Measurements from ENCODE around the gene MACROD2.

Gene MACROD2

DNA sequence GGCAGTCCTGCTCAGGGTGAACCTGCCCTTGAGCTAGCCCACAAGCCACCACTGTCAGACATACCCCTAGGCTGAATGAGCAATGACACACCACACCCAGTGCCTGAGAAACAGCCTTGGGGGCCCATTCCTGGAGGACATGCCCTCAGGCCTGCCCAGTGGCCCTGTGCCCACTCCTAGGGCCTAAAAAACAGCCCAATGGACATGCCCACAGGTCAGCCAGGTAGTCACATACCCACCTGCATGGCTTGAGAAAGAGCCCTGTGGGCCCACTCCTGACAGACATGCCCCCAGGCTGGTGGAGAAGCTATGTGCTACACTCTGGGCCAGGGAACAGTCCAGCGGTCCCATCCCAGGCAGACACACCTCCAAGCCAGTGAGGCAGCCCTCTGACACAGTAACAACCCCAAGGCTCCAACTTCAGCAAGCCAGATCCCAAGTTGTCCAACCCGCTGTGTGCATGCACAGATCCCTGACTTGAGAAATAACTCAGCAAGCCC, 2086.8 kb downstream of the MACROD2 start:
- TF ChIP-seq, protein P1, sequence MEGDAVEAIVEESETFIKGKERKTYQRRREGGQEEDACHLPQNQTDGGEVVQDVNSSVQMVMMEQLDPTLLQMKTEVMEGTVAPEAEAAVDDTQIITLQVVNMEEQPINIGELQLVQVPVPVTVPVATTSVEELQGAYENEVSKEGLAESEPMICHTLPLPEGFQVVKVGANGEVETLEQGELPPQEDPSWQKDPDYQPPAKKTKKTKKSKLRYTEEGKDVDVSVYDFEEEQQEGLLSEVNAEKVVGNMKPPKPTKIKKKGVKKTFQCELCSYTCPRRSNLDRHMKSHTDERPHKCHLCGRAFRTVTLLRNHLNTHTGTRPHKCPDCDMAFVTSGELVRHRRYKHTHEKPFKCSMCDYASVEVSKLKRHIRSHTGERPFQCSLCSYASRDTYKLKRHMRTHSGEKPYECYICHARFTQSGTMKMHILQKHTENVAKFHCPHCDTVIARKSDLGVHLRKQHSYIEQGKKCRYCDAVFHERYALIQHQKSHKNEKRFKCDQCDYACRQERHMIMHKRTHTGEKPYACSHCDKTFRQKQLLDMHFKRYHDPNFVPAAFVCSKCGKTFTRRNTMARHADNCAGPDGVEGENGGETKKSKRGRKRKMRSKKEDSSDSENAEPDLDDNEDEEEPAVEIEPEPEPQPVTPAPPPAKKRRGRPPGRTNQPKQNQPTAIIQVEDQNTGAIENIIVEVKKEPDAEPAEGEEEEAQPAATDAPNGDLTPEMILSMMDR (IDR thresholded peaks at IDR 0.05; ENCODE audit: insufficient read depth, missing control alignments), result no peak

DNA sequence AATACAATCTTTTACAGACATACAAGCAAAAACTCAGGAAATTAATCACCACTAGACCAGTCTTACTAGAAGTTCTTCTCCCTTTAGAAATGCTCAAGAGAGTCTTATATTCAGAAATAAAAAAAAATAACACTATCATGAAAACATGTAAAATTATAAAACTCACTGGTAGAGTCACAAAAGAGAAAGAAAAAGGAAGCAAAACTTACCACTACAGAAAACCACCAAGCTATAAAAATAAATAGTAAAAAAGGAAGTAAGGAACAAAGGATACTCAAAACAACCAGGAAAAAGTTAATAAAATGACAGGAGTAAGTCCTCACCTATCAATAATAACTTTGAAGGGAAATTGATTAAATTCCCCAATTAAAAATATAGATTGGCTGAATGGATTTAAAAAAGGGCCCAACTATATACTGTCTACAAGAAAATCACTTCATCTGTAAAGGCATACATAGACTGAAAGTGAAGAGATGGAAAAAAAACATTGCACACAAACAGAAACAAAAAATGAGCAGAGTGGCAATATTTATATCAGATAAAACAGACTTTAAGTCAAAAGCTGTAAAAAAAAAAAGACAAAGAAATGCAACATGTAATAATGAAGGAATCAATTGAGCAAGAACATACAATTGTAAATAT, 2088.4 kb downstream of the MACROD2 start:
- FAIRE-seq (no peak), DNase-seq (ENCODE audit: insufficient read length, low spot score) (no peak)
- TF ChIP-seq, protein P1 (IDR thresholded peaks at IDR 0.05; ENCODE audit: insufficient read depth, missing control alignments), result no peak

More for the DNA sequence above, 2086.8 kb downstream of the MACROD2 start:
- no peak for DNase-seq (ENCODE audit: insufficient read length, low spot score)
- FAIRE-seq, result no peak

DNA sequence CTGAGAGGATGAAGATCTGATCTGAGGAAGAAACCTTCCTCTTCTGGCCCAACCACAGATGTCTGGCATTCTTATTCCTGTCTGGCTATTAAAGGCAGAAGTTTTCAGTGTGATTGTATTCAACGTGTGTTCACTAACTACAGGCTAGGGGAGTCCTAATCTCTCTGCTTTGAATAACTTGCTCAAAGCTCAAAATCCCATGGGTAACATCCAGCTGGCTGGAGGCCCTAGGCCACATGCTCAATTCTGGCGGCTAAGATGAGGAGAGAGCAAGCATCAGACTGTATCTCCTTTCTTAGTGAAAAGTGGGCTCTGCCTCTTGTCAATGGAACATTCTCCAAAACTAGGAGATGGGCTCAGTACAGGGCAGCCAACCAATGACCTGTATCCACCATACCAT, 2099.9 kb downstream of the MACROD2 start:
- TF ChIP-seq, protein P1 (IDR thresholded peaks at IDR 0.05; ENCODE audit: insufficient read depth, missing control alignments), result no peak
- no peak for FAIRE-seq
- DNase-seq (ENCODE audit: insufficient read length, low spot score), result no peak

DNA sequence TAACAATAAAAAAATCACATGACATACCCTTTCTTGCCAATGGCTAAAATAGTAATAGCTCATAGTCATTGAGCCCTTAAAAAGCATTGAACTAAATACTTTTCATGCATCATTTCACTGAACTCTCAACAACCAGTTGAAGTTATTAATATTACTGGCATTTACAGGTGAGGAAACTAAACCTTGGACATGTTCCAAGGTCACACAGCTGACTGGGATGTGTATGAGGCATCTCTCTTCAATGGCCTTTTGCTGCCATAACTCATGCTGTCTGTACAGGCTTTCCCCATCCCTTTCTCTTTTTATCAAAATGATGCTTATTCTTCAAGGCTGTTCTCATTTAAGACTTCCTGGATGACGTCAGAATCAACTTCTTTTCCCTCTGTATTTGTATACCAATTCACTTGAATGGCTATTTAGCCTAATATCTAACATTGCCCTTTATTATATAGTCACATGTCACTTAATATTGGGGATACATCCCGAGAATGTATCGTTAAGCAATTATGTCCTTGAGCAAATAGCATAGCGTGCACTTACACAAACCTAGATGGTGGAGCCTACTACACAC, 2101.5 kb downstream of the MACROD2 start:
- DNase-seq (ENCODE audit: insufficient read length, low spot score), result no peak
- no peak for FAIRE-seq
- TF ChIP-seq, protein P1 (IDR thresholded peaks at IDR 0.05; ENCODE audit: insufficient read depth, missing control alignments), result no peak

DNA sequence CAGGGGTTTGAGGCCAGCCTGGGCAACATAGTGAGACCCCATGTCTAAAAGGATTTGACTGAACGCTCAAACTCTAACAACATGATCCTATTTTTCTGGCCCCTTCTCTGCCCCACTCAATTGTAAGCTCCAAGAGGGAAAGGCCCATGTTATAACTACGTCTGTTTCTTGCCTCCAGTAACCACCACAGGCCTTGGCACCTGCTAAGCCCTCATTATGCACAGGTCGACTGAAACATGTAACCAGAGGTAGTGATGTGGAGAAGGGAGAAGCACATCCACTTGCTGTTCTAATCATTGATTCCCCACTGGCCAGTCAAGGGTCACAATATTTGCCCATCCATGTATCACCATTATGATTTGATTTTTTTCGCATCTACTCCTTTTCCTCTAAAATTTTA, 2102.5 kb downstream of the MACROD2 start:
- FAIRE-seq, result no peak
- TF ChIP-seq, protein P1 (IDR thresholded peaks at IDR 0.05; ENCODE audit: insufficient read depth, missing control alignments), result no peak

DNA sequence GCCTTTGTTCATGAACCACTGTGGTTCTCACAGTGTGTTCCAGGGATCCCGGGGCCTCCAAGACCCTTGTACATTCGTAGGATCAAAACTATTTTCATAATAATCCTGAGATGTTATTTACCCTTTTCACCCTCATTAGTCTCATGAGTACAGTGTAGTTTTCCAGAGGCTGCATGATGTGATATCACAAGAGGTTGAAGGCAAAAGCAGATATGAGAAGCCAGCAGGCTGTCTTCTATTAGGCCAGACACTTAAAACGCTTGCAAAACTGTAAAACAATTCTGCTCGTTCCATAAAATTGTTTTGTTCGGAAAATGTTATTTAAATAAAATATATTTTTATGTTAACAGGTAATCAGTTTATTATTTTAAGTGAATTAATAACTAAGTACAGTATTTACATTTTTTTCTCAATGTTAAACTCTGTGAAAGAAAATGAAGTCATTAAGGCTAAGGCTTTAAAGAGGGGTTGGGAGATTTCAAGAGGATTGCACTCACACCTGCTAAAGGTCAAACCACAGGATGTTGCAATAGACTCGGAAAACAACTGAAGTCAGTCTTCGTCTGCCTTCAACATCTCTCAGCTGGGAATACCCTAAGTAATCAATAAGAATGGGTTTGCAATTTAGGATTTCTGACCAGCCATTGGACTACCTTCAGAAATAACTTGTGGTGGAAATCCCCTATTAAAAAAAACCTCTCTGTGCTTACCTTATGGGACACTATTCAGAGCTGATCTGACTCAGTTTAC, 2103.7 kb downstream of the MACROD2 start:
- no peak for DNase-seq (ENCODE audit: insufficient read length, low spot score)
- FAIRE-seq, result no peak
- TF ChIP-seq, protein P1 (IDR thresholded peaks at IDR 0.05; ENCODE audit: insufficient read depth, missing control alignments), result no peak

More for the DNA sequence above, 2102.5 kb downstream of the MACROD2 start:
- DNase-seq (ENCODE audit: insufficient read length, low spot score), result no peak

All from D721Med (cell line).